GM19395 (cell line): Measurements from ENCODE around the gene TGFB1I1.
"Not testable (repeated sequence)": the region's sequence is repeated elsewhere in the genome, so short reads cannot be mapped to it uniquely, and the experiment has no call there.

Experiments used
- ATAC-seq: cut with Tn5 transposase; IDR thresholded peaks from one replicate; pipeline ENCODE4 v1.9.1; 2021; ENCODE audit warnings: mild to moderate bottlenecking, moderate library complexity; ENCODE audit not compliant: unreplicated experiment

TGFB1I1 gene

DNA sequence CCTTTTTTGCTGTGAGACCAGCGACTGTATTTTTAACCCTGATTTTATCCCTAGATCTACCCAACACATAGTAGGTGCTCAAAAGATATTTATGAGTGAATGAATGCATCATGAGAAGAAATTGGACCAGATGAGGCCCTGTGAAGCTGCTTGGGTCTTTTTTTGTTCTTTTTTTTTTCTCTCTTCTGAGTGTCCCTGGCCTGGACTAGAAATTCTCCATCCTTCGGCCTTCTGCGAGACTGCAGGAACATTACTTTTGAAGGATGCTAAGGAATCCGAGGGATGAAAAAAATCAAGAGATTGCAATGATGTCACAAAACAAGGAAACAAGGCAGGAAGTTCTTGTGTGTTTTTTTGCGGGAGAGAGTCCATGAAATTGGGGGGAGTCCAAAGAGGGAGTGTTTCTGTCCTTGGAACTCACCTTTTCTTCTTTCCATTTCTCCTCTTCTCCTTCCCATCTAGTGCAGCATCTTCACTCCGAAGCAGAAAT is 36.8 kb downstream of the TGFB1I1 start:
- peak; percentile 5 for ATAC-seq

DNA sequence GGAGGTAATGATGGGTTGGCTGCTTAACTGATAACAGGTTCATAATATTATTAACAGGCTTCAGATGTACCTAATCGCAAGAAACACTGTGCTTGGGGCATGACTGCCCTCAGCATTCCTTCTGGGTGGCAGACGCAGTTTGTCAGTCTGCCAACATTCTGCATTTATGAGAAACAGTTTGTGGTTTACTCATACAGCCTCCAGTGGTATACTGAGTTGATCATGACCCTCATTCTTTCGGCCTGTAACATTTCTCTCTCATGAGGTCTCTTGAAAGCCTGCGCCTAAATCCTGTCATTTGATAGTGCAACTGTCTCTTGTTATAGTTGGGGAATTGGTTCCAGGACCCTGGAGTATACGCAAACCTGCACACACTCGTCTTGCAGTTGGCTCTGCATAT is 41.2 kb downstream of the TGFB1I1 start:
- no peak for ATAC-seq

DNA sequence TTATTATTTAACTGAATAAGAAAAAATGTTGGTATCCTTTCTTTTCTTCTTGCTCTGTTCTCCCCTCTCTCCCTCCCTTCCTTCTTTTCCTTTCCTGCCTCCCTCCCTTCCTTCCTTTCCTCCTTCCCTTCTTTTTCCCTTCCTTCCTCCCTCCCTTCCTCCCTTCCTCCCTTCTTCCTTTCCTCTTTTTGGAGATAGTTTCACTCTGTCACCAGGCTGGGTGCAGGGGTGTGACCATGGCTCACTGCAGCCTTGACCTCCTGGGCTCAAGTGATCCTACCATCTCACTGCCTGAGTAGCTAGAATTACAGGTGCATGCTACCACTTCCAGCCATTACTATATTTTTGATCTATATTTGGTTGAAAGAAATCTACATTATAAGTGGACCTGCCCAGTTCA is 41.9 kb downstream of the TGFB1I1 start:
- ATAC-seq, result no peak

GRCh38 chr16:31517800-31518402 is 45.9 kb downstream of the TGFB1I1 start:
- ATAC-seq, result no peak

- no peak for ATAC-seq
These were observed 47.9 kb downstream of the TGFB1I1 start for GRCh38 chr16:31519759-31520431.

DNA sequence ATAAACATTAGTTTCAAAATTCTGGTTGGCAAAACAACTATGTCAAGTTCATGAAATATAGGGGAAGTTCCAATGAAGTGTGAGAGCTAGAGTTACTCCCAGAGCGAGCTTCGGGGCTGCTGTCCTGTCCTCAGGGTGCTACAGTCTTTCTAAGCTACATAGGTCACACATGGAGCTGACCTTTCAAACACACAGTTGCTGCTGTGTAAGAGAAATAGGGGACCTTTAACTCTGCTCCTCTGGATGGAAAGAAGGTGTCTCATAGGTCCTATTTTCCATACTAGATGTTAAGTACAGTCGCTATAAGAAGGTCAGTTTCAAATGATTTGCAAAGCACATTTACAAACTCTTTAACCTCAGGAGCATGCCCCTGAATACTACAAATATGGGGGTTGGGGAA is 49.4 kb downstream of the TGFB1I1 start:
- ATAC-seq, result no peak

DNA sequence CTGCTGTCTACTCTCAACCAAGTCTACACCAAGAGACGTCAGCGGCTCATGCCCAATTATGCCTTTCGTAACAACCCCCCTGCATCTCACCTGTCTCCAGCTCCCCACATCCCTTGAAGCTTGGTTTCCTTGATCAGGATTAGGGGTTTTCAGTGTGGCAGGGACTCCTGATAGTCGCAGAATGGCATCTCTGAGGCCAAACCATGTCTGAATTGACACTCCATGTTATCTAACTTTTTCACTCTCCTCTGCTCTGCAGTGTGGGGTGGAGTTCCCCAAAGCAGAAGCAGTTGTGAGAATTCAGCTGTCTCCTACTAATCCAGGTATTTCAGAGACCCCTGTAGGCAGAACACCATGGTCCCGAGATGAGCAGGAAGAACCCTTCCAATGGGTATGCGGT is 50.1 kb downstream of the TGFB1I1 start:
- no peak for ATAC-seq

DNA sequence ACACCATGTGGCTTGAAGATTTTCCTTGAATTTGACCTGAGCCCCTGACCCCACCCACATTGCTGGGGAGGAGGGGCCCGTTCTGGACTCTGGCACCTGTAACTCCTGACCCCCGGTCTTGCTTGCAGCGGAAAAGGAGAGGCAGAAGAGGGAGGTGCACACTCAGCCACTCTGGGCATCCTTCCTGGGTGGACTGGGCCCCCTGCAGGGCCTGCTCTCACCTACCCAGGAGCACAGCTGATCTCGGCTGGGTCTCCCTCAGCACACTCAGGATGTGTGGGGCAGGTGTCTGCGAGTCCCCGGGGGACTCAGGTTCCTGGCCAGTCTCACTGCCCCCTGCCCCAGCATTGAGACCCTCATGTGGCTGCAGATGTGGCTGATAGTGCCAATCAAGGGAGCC is 51.8 kb downstream of the TGFB1I1 start:
- not testable (repeated sequence) for ATAC-seq

- no peak for ATAC-seq
These were observed 53.2 kb downstream of the TGFB1I1 start for GRCh38 chr16:31525113-31525512.
